ENCODE data around the gene TFCP2. TPM values are rescaled to one million over a fixed set of nuclear protein-coding genes. Genes with fewer than 3 reads are reported as not detected.

Gene TFCP2
- total RNA-seq, 1 experiment from 2014 or later: 33.9 TPM

GRCh38 chr12:51090705-51091229 lies 82.2 kb downstream of the TFCP2 start:
- CTCF ChIA-PET: no interaction called here
- in situ Hi-C loops (cut with HindIII; ENCODE audit: low pct_unique_long_range_greater_than_20kb, low sequenced_read_pairs): no loop called here
- no TSS peak for BruUV-seq (replicated peaks)

GRCh38 chr12:51087818-51088217 lies 85.1 kb downstream of the TFCP2 start:
- POLR2A ChIA-PET: no interaction called here
- in situ Hi-C loops (cut with HindIII; ENCODE audit: low pct_unique_long_range_greater_than_20kb, low sequenced_read_pairs): no loop called here
- CTCF ChIA-PET: interaction anchor here (0.6 kb wide), 1 partner anchor 817 kb away, joined by 7 read pairs; no protein-coding TSS in a partner anchor

More at GRCh38 chr12:51090705-51091229, 82.2 kb downstream of the TFCP2 start:
- no peak overlapping the region for H3K27ac ChIP-seq (ENCODE audit: low read length)
- H3K4me1 ChIP-seq (ENCODE audit: control insufficient read depth, insufficient read depth, low read length): no peaks in the 10 kb centered on the region
- TF ChIP-seq POLR2AphosphoS5 (IDR thresholded peaks at IDR 0.05; ENCODE audit: low read depth, low read length) (no peak), TCF7L2 (IDR thresholded peaks at IDR 0.05; ENCODE audit: low read depth, low read length) (no peak), SIN3A (IDR thresholded peaks at IDR 0.05; ENCODE audit: borderline replicate concordance, insufficient read depth, low read depth, low read length) (no peak), CTCF (IDR thresholded peaks at IDR 0.05) (no peak)
- TF ChIP-seq, protein P1, sequence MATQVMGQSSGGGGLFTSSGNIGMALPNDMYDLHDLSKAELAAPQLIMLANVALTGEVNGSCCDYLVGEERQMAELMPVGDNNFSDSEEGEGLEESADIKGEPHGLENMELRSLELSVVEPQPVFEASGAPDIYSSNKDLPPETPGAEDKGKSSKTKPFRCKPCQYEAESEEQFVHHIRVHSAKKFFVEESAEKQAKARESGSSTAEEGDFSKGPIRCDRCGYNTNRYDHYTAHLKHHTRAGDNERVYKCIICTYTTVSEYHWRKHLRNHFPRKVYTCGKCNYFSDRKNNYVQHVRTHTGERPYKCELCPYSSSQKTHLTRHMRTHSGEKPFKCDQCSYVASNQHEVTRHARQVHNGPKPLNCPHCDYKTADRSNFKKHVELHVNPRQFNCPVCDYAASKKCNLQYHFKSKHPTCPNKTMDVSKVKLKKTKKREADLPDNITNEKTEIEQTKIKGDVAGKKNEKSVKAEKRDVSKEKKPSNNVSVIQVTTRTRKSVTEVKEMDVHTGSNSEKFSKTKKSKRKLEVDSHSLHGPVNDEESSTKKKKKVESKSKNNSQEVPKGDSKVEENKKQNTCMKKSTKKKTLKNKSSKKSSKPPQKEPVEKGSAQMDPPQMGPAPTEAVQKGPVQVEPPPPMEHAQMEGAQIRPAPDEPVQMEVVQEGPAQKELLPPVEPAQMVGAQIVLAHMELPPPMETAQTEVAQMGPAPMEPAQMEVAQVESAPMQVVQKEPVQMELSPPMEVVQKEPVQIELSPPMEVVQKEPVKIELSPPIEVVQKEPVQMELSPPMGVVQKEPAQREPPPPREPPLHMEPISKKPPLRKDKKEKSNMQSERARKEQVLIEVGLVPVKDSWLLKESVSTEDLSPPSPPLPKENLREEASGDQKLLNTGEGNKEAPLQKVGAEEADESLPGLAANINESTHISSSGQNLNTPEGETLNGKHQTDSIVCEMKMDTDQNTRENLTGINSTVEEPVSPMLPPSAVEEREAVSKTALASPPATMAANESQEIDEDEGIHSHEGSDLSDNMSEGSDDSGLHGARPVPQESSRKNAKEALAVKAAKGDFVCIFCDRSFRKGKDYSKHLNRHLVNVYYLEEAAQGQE (IDR thresholded peaks at IDR 0.05; ENCODE audit: insufficient read depth in 1 of 2, low read depth in 2 of 2, low read length in 1 of 2): no peak
- no peaks in the 10 kb centered on the region for H3K27me3 ChIP-seq (ENCODE audit: control insufficient read depth, insufficient read depth, low read length)
- POLR2A ChIA-PET: no interaction called here
- no peak for DNase-seq (ENCODE audit: low read depth, low spot score)
- H3K4me3 ChIP-seq (ENCODE audit: low read depth in 2 of 2, low read length in 2 of 2): no peak overlapping the region
- intact Hi-C loops (cut with micrococcal nuclease; ENCODE audit: unreplicated experiment): no loop called here
- no peak for ATAC-seq
- peaks cover 10% of the 10 kb centered on the region; the same call in 1 of the 2 replicates for H3K36me3 ChIP-seq (ENCODE audit: control insufficient read depth, insufficient read depth, low read length)
- no peaks in the 10 kb centered on the region for H3K9me3 ChIP-seq (ENCODE audit: control insufficient read depth, insufficient read depth, low read depth, low read length)

More at GRCh38 chr12:51087818-51088217, 85.1 kb downstream of the TFCP2 start:
- Histone ChIP-seq H3K4me1 (ENCODE audit: control insufficient read depth, insufficient read depth, low read length) (no peaks in the 10 kb centered on the region), H3K9me3 (ENCODE audit: control insufficient read depth, insufficient read depth, low read depth, low read length) (no peaks in the 10 kb centered on the region), H3K36me3 (ENCODE audit: control insufficient read depth, insufficient read depth, low read length) (peaks cover under 1% of the 10 kb centered on the region; the same call in 1 of the 2 replicates), H3K27ac (ENCODE audit: low read length) (no peak overlapping the region), H3K27me3 (ENCODE audit: control insufficient read depth, insufficient read depth, low read length) (no peaks in the 10 kb centered on the region), H3K4me3 (ENCODE audit: low read depth in 2 of 2, low read length in 2 of 2) (no peak overlapping the region)
- no peak for TF ChIP-seq TCF7L2 (IDR thresholded peaks at IDR 0.05; ENCODE audit: low read depth, low read length)
- no peak for TF ChIP-seq SIN3A (IDR thresholded peaks at IDR 0.05; ENCODE audit: borderline replicate concordance, insufficient read depth, low read depth, low read length)
- no peak for TF ChIP-seq POLR2AphosphoS5 (IDR thresholded peaks at IDR 0.05; ENCODE audit: low read depth, low read length)
- TF ChIP-seq, protein P1 (IDR thresholded peaks at IDR 0.05; ENCODE audit: insufficient read depth in 1 of 2, low read depth in 2 of 2, low read length in 1 of 2): no peak
- TF ChIP-seq CTCF (IDR thresholded peaks at IDR 0.05): no peak
- DNase-seq (ENCODE audit: low read depth, low spot score) (no peak), ATAC-seq (no peak)
- intact Hi-C loops (cut with micrococcal nuclease; ENCODE audit: unreplicated experiment): no loop called here
- BruUV-seq (replicated peaks): no TSS peak

Data from Panc1 (cell line).